A673 (cell line): ENCODE data around the gene SST.
"Not testable (repeated sequence)": the region's sequence is repeated elsewhere in the genome, so short reads cannot be mapped to it uniquely, and the experiment has no call there.

Experiments
- EZH2 ChIP-seq: fragments of 200-600 bp; sonication (generic); IDR thresholded peaks from 2 replicates; pipeline ENCODE4 v1.6.1; 2017; ENCODE audit warnings: borderline replicate concordance, low read depth, mild to moderate bottlenecking, mixed read lengths, antibody characterized with exemption, low read length; ENCODE audit not compliant: poor library complexity, severe bottlenecking
- TF ChIP-seq, protein P1 (sequence below): fragments of 300-800, 200-600 bp; sonication (generic); conservative IDR thresholded peaks from 2 replicates; pipeline ENCODE4 v1.5.1; 2017; ENCODE audit warnings: low read depth, mild to moderate bottlenecking, antibody characterized with exemption, low read length, moderate library complexity, mixed read lengths

DNA sequence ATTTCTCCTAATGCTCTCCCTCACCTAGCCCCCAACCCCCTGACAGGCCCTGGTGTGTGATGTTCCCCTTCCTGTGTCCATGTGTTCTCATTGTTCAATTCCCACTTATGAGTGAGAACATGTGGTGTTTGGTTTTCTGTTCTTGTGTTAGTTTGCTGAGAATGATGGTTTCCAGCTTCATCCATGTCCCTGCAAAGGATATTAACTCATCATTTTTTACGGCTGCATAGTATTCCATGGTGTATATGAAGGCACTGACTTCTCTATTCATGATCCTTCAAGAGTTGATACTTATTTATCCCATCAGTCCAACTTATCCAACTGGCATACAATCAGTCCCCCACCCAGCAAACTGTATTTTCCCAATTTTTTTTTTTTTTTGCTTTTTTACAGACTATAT, 24.8 kb downstream of the SST start:
- TF ChIP-seq EZH2: not testable (repeated sequence)
- TF ChIP-seq, protein P1, sequence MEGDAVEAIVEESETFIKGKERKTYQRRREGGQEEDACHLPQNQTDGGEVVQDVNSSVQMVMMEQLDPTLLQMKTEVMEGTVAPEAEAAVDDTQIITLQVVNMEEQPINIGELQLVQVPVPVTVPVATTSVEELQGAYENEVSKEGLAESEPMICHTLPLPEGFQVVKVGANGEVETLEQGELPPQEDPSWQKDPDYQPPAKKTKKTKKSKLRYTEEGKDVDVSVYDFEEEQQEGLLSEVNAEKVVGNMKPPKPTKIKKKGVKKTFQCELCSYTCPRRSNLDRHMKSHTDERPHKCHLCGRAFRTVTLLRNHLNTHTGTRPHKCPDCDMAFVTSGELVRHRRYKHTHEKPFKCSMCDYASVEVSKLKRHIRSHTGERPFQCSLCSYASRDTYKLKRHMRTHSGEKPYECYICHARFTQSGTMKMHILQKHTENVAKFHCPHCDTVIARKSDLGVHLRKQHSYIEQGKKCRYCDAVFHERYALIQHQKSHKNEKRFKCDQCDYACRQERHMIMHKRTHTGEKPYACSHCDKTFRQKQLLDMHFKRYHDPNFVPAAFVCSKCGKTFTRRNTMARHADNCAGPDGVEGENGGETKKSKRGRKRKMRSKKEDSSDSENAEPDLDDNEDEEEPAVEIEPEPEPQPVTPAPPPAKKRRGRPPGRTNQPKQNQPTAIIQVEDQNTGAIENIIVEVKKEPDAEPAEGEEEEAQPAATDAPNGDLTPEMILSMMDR: not testable (repeated sequence)
